ENCODE results near the gene OR5C1.
A peak's percentile ranks its signal among the peaks of the same experiment; 100 is the strongest.
"Not testable (repeated sequence)": the region's sequence is repeated elsewhere in the genome, so short reads cannot be mapped to it uniquely, and the experiment has no call there.

The OR5C1 gene

DNA sequence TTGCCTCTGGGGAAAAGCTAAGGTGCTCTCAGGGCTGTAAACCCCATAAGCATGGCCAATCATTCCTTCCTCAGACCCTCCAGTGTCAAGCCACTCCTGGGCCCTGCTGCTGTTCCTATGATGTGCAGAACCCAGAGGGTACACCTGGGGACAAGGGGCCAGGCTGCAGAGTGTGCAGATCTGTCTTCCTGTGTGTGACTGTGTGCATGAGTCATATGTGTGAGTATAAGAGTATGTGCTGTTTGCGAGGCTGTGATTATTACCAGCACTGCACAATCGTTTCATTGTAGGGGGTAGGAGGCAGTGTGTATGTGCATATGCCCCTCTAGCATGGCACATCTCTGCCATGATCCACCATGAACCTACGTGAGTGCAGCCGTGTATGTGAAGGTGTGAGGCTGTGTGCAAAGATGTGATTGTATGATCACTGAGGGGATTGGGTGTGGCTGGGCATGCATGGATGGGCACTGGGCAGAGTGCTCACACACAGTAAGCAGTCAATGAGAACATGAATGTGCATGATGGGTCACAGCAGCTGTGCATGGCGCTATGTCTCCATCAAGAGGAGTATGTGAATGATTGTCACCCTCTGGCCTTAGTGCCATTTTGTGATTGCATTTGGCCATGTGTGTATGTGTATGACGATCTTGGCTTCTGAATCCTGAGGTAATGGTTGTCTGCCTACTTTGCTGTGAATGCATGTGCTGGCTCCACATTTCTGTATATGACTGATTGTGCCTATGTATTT lies 8.8 kb downstream of the OR5C1 start:
- intact Hi-C loops (cut with micrococcal nuclease): no loop called here
- Mint-ChIP-seq H3K27ac (no peak overlapping the region), H3K9me3 (no peaks in the 10 kb centered on the region), H3K4me3 (no peak overlapping the region), H3K36me3 (ENCODE audit: low read depth) (no peaks in the 10 kb centered on the region), H3K4me1 (ENCODE audit: low read depth) (no peaks in the 10 kb centered on the region), H3K27me3 (no peaks in the 10 kb centered on the region)

DNA sequence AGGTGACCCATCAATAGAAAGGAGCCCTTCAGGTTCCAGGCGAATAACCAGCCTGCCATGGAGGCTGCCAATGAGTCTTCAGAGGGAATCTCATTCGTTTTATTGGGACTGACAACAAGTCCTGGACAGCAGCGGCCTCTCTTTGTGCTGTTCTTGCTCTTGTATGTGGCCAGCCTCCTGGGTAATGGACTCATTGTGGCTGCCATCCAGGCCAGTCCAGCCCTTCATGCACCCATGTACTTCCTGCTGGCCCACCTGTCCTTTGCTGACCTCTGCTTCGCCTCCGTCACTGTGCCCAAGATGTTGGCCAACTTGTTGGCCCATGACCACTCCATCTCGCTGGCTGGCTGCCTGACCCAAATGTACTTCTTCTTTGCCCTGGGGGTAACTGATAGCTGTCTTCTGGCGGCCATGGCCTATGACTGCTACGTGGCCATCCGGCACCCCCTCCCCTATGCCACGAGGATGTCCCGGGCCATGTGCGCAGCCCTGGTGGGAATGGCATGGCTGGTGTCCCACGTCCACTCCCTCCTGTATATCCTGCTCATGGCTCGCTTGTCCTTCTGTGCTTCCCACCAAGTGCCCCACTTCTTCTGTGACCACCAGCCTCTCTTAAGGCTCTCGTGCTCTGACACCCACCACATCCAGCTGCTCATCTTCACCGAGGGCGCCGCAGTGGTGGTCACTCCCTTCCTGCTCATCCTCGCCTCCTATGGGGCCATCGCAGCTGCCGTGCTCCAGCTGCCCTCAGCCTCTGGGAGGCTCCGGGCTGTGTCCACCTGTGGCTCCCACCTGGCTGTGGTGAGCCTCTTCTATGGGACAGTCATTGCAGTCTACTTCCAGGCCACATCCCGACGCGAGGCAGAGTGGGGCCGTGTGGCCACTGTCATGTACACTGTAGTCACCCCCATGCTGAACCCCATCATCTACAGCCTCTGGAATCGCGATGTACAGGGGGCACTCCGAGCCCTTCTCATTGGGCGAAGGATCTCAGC lies 11.6 kb downstream of the OR5C1 start, which contains the start of gene OR1K1:
OR1K1 (plus strand) TSS at position 58 of the 995 bp plus-strand sequence; CDS start at position 58, 0 bp downstream.
- intact Hi-C loops (cut with micrococcal nuclease): no loop called here
- H3K27ac Mint-ChIP-seq: no peak within 1 kb of the TSS
- H3K27me3 Mint-ChIP-seq: no peaks in the 10 kb centered on the region

DNA sequence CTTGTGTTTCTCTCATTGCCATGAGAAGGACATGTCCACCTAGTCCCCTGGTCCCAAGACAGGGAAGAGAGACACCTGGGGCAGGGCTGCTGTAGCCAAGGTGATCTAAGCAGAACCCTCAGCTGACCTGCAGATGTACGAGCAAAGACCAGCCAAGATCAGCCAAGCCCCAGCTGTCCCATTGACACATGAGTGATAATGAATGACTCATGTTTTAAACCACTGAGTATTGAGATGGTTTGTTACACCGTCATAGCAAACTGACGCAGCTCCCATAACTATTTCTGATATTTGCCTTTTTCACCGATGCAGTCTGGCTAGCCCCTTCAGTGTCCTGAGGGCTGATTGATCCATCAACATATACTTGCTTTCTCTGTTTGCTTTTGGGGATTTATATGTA lies 17.9 kb downstream of the OR5C1 start:
- intact Hi-C loops (cut with micrococcal nuclease): no loop called here
- H3K36me3 Mint-ChIP-seq (ENCODE audit: low read depth): no peaks in the 10 kb centered on the region
- no peak overlapping the region for H3K4me3 Mint-ChIP-seq
- H3K9me3 Mint-ChIP-seq: no peaks in the 10 kb centered on the region
- no peak overlapping the region for H3K27ac Mint-ChIP-seq
- H3K4me1 Mint-ChIP-seq (ENCODE audit: low read depth): no peaks in the 10 kb centered on the region
- no peaks in the 10 kb centered on the region for H3K27me3 Mint-ChIP-seq

More for the DNA sequence above, 11.6 kb downstream of the OR5C1 start, which contains the start of gene OR1K1:
- no peaks in the 10 kb centered on the region for H3K9me3 Mint-ChIP-seq
- no peaks in the 10 kb centered on the region for H3K36me3 Mint-ChIP-seq (ENCODE audit: low read depth)
- no peaks in the 10 kb centered on the region for H3K4me1 Mint-ChIP-seq (ENCODE audit: low read depth)
- H3K4me3 Mint-ChIP-seq: no peak within 1 kb of the TSS

DNA sequence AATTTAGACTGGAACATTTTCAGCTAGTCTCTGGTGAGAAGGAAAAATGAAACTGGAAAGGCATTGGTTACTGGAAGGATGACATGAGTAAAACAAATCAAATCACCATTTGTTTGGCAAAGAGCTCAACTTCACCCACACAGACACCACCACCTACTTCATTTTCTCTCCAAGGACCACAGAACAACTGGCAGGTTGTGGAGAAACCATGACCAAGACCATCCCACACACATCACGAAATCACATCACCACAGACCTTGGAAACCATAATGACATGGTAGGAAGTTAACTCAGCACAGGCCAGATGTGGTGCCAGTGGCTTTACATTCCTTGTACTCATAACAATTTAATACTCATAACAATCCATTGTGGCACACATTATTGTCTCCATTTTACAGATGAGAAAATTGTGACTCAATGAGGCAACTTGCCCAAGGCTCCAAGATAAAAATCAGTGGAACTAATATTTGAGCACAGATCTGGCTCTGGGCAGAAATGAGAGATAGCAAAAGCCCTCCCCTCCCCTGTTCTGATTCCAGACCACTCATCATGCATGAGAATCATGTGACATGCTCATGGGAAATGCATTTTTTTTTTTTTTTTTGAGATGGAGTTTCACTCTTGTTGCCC lies 18.7 kb downstream of the OR5C1 start:
- Mint-ChIP-seq H3K9me3 (no peaks in the 10 kb centered on the region), H3K4me3 (no peak overlapping the region), H3K27ac (no peak overlapping the region), H3K36me3 (ENCODE audit: low read depth) (no peaks in the 10 kb centered on the region), H3K4me1 (ENCODE audit: low read depth) (no peaks in the 10 kb centered on the region), H3K27me3 (no peaks in the 10 kb centered on the region)
- intact Hi-C loops (cut with micrococcal nuclease): no loop called here

DNA sequence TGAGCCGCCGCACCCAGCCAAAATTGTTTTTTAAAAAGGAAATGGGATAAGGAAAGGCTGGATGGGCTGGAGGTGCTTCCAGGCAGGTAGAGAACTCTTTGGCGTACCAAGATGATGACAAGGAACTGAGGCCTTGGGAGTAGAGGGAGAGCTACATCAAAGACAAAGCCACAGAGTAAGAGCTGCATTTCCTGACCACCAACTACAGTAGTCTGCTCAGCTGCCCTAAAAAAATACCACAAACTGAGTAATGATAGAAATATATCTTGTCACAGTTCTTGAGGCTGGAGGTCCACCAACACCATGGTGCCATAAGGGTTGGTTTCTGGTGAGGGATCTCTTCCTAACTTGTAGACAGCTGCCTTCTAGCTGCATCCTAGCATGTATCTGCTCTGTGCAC lies 19.4 kb downstream of the OR5C1 start:
- Mint-ChIP-seq H3K4me1 (ENCODE audit: low read depth) (no peaks in the 10 kb centered on the region), H3K4me3 (no peak overlapping the region), H3K36me3 (ENCODE audit: low read depth) (no peaks in the 10 kb centered on the region), H3K27ac (no peak overlapping the region), H3K27me3 (no peaks in the 10 kb centered on the region), H3K9me3 (no peaks in the 10 kb centered on the region)
- intact Hi-C loops (cut with micrococcal nuclease): no loop called here

DNA sequence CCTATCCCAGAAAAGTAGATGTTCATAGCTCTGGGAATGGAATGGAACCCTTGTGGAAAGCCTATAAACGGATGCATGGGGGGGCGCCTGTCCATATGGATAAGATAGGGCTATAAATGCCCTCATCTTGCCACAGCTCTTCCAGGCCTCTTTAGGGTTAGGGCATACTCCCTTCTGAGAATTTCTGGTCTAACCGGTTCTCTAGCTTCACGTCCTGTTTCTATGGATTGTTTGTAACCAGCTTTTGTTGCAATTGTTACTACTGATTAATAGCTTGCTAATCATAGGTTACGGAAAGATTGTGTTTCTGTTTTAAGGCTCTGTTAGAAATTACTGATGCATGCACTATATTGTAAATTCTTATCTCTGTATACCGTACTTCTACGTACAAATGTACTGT lies 20.5 kb downstream of the OR5C1 start:
- H3K36me3 Mint-ChIP-seq (ENCODE audit: low read depth); intact Hi-C loops (cut with micrococcal nuclease); H3K9me3 Mint-ChIP-seq; H3K27me3 Mint-ChIP-seq; H3K4me3 Mint-ChIP-seq; H3K27ac Mint-ChIP-seq; H3K4me1 Mint-ChIP-seq (ENCODE audit: low read depth): not testable (repeated sequence)

DNA sequence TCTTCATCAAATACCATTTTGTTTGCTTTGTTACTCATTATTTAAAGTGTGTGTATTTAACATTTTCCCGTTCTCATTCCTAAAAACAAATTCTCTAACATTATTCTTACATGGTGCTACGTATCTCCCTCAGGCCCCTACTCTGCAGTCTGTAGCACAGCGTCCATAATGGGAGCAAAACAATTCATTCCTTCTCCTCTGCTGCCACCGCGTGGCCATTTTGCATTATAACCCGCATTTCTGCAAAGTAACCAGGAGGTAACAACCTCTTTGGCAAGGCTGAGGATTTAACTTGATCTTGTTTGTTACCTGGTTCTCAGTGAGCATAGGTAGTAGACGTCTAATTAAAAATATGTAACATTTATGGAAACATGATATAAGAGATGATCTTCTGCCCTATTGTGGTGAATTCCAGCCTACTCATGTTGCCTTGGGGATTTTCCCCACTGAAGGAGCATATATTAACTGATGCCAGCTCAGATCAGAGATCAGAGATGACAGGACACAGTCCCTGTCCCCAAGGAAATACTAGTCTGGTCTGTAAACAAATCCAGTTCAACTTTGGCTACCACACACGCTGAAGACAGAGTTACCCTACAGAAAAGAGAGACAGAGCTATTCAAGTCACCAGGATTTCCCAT lies 21.7 kb downstream of the OR5C1 start:
- Mint-ChIP-seq H3K27me3 (no peaks in the 10 kb centered on the region), H3K4me1 (ENCODE audit: low read depth) (peaks cover 11% of the 10 kb centered on the region), H3K36me3 (ENCODE audit: low read depth) (peaks cover 10% of the 10 kb centered on the region), H3K4me3 (no peak overlapping the region), H3K9me3 (no peaks in the 10 kb centered on the region), H3K27ac (no peak overlapping the region)
- intact Hi-C loops (cut with micrococcal nuclease): loop anchor here (1.0 to 10.0 kb wide), 4 partner anchors 345 to 713 kb away; no protein-coding TSS in a partner anchor

DNA sequence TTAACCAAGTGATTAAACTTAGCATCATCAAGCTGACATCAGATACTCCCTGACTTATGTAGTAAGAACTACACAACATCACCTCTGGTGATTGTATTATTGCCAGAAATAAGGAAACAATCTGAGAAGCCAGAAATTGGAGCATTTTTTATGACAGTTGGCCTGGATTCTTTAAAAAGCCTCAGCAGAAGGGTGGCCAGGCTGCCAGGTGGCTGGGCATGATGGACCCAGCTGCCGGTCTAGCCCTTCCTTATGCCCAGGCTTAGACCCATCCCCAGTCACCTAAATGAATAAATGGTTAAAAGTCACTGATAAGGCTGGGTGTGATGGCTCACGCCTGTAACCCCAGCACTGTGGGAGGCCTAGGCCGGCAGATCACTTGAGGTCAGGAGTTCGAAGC lies 24.0 kb downstream of the OR5C1 start:
- no peaks in the 10 kb centered on the region for H3K27me3 Mint-ChIP-seq
- no peak overlapping the region for H3K27ac Mint-ChIP-seq
- peaks cover 24% of the 10 kb centered on the region for H3K36me3 Mint-ChIP-seq (ENCODE audit: low read depth)
- no peak overlapping the region for H3K4me3 Mint-ChIP-seq
- intact Hi-C loops (cut with micrococcal nuclease): loop anchor here (5.0 to 10.0 kb wide), 2 partner anchors 458 to 715 kb away; no protein-coding TSS in a partner anchor
- peaks cover 25% of the 10 kb centered on the region for H3K4me1 Mint-ChIP-seq (ENCODE audit: low read depth)
- no peaks in the 10 kb centered on the region for H3K9me3 Mint-ChIP-seq

DNA sequence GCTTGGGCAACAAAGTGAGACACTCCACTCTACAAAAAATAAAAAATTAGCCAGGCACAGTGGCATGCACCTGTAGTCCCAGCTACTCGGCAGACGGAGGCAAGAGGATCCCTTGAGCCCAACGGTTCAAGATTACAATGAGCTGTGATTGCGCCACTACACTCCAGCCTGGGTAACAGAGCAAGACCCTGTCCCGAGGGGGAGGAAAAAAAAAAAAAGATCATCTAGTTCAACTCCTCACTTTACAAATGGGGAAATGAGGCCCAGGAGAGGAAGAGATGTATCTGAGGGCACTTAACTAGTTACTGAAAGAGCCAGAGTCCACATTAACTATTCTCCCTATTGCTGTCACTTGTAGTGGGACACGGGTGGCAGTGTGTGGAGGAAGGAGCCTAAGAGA lies 25.8 kb downstream of the OR5C1 start:
- no peaks in the 10 kb centered on the region for H3K27me3 Mint-ChIP-seq
- H3K4me3 Mint-ChIP-seq: no peak overlapping the region
- peaks cover 25% of the 10 kb centered on the region for H3K4me1 Mint-ChIP-seq (ENCODE audit: low read depth)
- intact Hi-C loops (cut with micrococcal nuclease): loop anchor here (5.0 to 10.0 kb wide), 2 partner anchors 460 to 717 kb away; no protein-coding TSS in a partner anchor
- peaks cover 28% of the 10 kb centered on the region for H3K36me3 Mint-ChIP-seq (ENCODE audit: low read depth)
- H3K9me3 Mint-ChIP-seq: no peaks in the 10 kb centered on the region
- no peak overlapping the region for H3K27ac Mint-ChIP-seq

DNA sequence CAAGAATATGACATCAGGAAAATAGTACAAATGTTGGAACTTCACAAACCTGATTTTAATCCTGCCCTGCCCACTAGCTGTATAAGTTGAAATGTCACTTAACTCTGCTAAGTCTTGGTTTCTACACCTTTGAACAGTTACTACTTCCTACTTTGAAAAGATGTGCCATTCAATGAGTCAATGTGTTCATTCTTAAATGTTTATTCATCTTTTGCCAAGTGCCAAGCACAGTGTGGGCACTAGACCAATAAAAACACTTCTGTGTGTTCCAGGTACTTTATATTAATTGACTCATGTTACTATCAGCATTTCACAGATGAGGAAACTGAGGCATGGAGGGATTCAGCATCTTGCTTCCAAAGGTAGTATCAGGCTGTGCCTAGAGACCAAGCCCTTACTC lies 26.8 kb downstream of the OR5C1 start:
- Mint-ChIP-seq H3K4me1 (ENCODE audit: low read depth) (peaks cover 25% of the 10 kb centered on the region), H3K27ac (no peak overlapping the region), H3K4me3 (no peak overlapping the region), H3K9me3 (no peaks in the 10 kb centered on the region), H3K27me3 (no peaks in the 10 kb centered on the region), H3K36me3 (ENCODE audit: low read depth) (peaks cover 38% of the 10 kb centered on the region)
- intact Hi-C loops (cut with micrococcal nuclease): loop anchor here (10.0 kb wide), 1 partner anchor 461 kb away; no protein-coding TSS in a partner anchor

DNA sequence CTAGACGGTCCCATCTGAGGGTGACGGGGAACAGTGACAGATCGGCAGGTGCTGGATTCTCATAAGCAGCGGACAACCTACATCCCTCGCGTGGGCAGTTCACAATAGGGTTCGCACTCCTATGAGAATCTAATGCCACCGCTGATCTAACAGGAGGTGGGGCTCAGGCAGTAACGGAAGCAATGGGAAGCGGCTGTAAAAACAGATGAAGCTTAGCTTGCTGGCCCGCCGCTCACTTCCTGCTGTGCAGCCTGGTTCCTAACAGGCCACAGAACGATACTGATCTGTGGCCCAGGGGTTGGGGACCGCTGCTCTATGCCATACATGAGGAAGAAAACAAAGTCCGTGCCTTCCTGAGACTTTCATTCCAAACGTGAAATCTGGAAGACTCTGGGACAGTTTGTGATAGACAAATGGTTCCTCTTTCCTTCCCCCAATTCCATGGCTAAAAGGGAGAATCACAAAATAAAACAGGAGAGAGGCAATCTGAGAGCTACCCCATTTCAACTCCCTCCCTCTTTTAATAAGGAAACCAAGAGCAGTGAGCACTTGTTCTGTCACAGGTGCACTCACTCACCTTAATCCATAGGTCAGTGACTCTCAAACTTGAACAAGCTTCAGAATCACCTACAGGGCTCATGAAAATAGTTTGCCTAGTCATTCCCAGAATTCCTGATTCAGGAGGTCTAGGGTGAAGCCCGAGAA lies 27.6 kb downstream of the OR5C1 start:
- intact Hi-C loops (cut with micrococcal nuclease): loop anchor here (10.0 kb wide), 1 partner anchor 462 kb away; no protein-coding TSS in a partner anchor
- peak overlapping the region; percentile 52 for H3K4me3 Mint-ChIP-seq
- peaks cover 25% of the 10 kb centered on the region for H3K4me1 Mint-ChIP-seq (ENCODE audit: low read depth)
- H3K27me3 Mint-ChIP-seq: no peaks in the 10 kb centered on the region
- peaks cover 40% of the 10 kb centered on the region for H3K36me3 Mint-ChIP-seq (ENCODE audit: low read depth)
- H3K9me3 Mint-ChIP-seq: no peaks in the 10 kb centered on the region
- peak overlapping the region; percentile 42 for H3K27ac Mint-ChIP-seq

DNA sequence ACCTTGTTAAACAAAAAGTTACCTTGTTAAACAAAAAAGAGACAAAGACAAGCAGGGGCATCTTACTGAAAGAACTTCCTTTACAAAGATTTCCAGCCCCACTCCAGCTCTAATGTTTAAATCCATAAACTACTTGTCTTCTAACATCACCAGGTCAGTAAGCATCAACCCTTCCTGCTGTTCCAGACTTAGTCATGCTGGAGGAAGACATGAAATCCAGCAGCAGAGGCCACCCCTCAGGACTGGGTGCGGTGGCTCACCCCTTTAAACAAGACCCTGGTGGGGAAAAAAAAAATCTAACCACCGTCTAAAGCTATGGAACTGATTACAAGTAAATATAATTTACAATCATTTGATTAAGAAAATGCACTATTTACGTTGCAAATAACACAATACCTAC lies 30.6 kb downstream of the OR5C1 start:
- H3K27me3 Mint-ChIP-seq: no peaks in the 10 kb centered on the region
- H3K4me3 Mint-ChIP-seq: no peak overlapping the region
- no peak overlapping the region for H3K27ac Mint-ChIP-seq
- peaks cover 37% of the 10 kb centered on the region for H3K4me1 Mint-ChIP-seq (ENCODE audit: low read depth)
- intact Hi-C loops (cut with micrococcal nuclease): loop anchor here (10.0 kb wide), 1 partner anchor 465 kb away; no protein-coding TSS in a partner anchor
- H3K9me3 Mint-ChIP-seq: no peaks in the 10 kb centered on the region
- H3K36me3 Mint-ChIP-seq (ENCODE audit: low read depth): peaks cover 63% of the 10 kb centered on the region
